ENCODE measurements around the gene KLHL35.

DNA sequence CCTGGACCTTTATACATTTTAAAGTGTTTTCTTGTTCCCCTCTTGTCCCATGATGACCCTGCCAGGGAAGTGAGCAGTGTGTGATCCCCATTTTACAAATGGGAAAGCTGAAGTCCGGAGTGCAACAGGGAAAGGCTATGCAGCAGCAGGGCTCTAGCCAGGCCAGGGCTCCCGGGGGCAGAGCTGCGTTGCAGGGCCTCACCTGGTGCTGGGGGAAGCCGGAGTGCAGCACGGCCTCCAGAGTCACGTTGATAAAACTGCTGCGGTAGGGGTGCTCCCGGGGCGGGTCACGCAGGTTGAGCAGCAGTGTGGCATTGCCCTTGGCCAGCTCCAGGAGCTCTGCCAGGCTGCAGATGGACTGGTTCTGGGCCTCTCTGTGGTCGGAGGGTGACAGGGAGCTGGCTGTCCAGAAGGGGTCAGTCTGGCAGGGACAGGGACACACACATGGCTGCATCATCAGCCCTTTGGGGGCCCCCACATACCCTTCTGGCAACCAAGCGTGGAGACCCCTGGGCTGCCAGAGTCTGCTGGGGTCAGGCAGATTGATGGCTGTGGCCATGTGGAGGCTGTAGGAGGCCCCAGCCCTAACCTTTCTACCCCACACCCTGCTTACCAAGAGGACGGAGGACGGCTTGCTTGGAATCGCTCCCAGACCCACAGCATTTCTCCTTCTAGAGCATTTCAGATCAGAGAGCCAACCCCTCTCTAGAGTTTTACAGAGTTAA is 9.3 kb upstream of the KLHL35 start:
- TF ChIP-seq, protein P1, sequence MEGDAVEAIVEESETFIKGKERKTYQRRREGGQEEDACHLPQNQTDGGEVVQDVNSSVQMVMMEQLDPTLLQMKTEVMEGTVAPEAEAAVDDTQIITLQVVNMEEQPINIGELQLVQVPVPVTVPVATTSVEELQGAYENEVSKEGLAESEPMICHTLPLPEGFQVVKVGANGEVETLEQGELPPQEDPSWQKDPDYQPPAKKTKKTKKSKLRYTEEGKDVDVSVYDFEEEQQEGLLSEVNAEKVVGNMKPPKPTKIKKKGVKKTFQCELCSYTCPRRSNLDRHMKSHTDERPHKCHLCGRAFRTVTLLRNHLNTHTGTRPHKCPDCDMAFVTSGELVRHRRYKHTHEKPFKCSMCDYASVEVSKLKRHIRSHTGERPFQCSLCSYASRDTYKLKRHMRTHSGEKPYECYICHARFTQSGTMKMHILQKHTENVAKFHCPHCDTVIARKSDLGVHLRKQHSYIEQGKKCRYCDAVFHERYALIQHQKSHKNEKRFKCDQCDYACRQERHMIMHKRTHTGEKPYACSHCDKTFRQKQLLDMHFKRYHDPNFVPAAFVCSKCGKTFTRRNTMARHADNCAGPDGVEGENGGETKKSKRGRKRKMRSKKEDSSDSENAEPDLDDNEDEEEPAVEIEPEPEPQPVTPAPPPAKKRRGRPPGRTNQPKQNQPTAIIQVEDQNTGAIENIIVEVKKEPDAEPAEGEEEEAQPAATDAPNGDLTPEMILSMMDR (IDR thresholded peaks at IDR 0.05; ENCODE audit: low read depth, low read length) = no peak
- no peak for TF ChIP-seq POLR2A (IDR thresholded peaks at IDR 0.05; ENCODE audit: extremely low read depth, insufficient read length)
